ENCODE results near the gene KLHL18. TPM values are rescaled to one million over a fixed set of nuclear protein-coding genes. Genes with fewer than 3 reads are reported as not detected.

KLHL18 gene
- total and polyA plus RNA-seq, 2 experiments from 2014 or later: 19.4 to 37.0 TPM

- Histone ChIP-seq H3K79me2 (ENCODE audit: insufficient read depth) (peaks cover 90% of the 10 kb centered on the region), H2AFZ (no peak overlapping the region), H3K4me3 (no peak overlapping the region), H3K9ac (no peak overlapping the region), H3K9me3 (ENCODE audit: low read depth) (no peaks in the 10 kb centered on the region), H3K36me3 (ENCODE audit: low read depth) (no peaks in the 10 kb centered on the region), H3K4me1 (ENCODE audit: insufficient read depth) (no peaks in the 10 kb centered on the region), H3K4me2 (ENCODE audit: unreplicated experiment) (no peak overlapping the region), H3K27ac (no peak overlapping the region), H4K20me1 (ENCODE audit: insufficient read depth) (peaks cover 4% of the 10 kb centered on the region), H3K9me2 (ENCODE audit: insufficient read depth) (no peaks in the 10 kb centered on the region), H3K27me3 (replicated peaks; ENCODE audit: insufficient read depth) (no peaks in the 10 kb centered on the region), H3F3A (ENCODE audit: insufficient read depth) (no peaks in the 10 kb centered on the region)
- TF ChIP-seq EZH2 (IDR thresholded peaks at IDR 0.05; ENCODE audit: insufficient read depth, poor library complexity, severe bottlenecking) (no peak), EZH2phosphoT487 (IDR thresholded peaks at IDR 0.05; ENCODE audit: insufficient read depth, low read depth) (no peak)
- in situ Hi-C loops (cut with MboI): no loop called here
- DNase-seq: no peak
- WGBS, 2 experiments (ENCODE audit: low coverage in 1 of 2, low lambda C conversion rate in 2 of 2, missing lambda C conversion rate in 2 of 2): 95 to 98% methylated on average over 2 of the region's 2 CpGs
These were observed 14.0 kb downstream of the KLHL18 start for GRCh38 chr3:47296562-47297302.

DNA sequence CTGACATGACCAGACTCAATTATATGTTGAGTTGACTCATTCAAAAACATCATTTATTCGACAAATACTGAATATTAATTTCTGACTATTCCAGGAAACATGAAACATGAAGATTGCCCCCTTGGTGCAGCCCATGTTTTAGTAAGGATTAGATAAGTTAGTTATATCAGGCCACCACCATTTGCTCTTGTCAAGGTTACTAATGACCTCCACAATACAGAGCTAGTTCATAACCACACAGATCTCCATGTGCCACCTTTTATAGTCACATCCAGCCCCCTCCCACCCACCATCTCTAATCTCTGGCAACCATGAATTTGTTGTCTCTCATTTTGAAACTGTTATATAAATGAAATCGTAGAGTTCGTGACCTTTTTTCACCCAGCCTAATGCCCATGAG is 15.7 kb downstream of the KLHL18 start:
- Histone ChIP-seq H3K9ac (no peak overlapping the region), H3K9me2 (ENCODE audit: insufficient read depth) (no peaks in the 10 kb centered on the region), H4K20me1 (ENCODE audit: insufficient read depth) (peaks cover 2% of the 10 kb centered on the region), H2AFZ (no peak overlapping the region), H3K4me2 (ENCODE audit: unreplicated experiment) (no peak overlapping the region), H3K4me3 (no peak overlapping the region), H3K9me3 (ENCODE audit: low read depth) (no peaks in the 10 kb centered on the region), H3K79me2 (ENCODE audit: insufficient read depth) (peaks cover 90% of the 10 kb centered on the region), H3K36me3 (ENCODE audit: low read depth) (0 out of 2 replicates have a peak, but pooled peaks cover 7% of the 10 kb centered on the region), H3K4me1 (ENCODE audit: insufficient read depth) (no peaks in the 10 kb centered on the region), H3K27me3 (replicated peaks; ENCODE audit: insufficient read depth) (no peaks in the 10 kb centered on the region), H3F3A (ENCODE audit: insufficient read depth) (no peaks in the 10 kb centered on the region), H3K27ac (no peak overlapping the region)
- DNase-seq: no peak
- 99 to 100% methylated on average over 3 of the region's 3 CpGs for WGBS, 2 experiments (ENCODE audit: low coverage in 1 of 2, low lambda C conversion rate in 2 of 2, missing lambda C conversion rate in 2 of 2)
- in situ Hi-C loops (cut with MboI): no loop called here
- TF ChIP-seq EZH2phosphoT487 (IDR thresholded peaks at IDR 0.05; ENCODE audit: insufficient read depth, low read depth) (no peak), EZH2 (IDR thresholded peaks at IDR 0.05; ENCODE audit: insufficient read depth, poor library complexity, severe bottlenecking) (no peak)

DNA sequence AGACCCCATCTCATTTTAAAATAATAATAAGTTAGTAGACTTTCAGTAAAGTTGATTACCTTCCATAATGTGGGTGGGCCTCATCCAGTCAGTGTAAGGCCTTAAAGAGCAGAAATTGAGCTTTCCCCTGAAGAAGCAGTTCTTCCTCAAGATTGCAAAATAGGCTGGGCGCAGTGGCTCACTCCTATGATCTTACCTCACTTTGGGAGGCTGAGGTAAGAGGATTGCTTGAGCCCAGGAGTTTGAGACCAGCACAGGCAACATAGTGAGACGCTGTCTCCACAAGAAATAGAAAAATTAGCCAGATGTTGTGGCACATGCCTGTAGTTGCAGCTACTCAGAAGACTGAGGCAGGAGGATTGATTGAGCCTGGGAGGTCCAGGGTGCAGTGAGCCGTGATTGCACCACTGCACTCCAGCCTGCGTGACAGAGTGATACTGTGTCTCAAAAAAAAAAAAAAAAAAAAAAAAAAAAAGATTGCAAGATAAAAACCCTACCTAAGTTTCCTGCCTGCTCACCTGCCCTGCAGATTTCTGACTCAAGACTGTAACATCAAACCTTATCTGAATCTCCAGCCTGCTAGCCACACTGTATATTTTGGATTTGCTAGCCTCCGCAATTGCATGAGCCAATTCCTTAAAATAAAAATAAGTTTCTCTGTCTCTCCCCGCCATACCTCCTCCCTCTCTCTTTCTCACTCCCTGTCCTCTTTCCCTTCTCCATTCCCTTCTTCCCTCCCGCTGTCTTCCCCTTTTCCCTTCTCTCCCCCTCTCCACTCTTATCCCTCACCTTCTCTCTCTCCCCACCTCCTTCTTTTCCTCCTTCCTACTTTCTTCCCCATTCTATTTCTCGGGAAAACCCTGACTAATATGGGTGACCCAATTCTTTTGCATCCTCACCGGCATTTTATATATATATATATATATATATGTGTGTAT is 16.9 kb downstream of the KLHL18 start:
- Histone ChIP-seq H3K9me3 (ENCODE audit: low read depth) (no peaks in the 10 kb centered on the region), H3F3A (ENCODE audit: insufficient read depth) (no peaks in the 10 kb centered on the region), H3K36me3 (ENCODE audit: low read depth) (0 out of 2 replicates have a peak, but pooled peaks cover 7% of the 10 kb centered on the region), H4K20me1 (ENCODE audit: insufficient read depth) (no peaks in the 10 kb centered on the region; the same call in 1 of the 2 replicates), H3K9ac (no peak overlapping the region), H3K4me1 (ENCODE audit: insufficient read depth) (no peaks in the 10 kb centered on the region), H3K9me2 (ENCODE audit: insufficient read depth) (no peaks in the 10 kb centered on the region), H2AFZ (no peak overlapping the region), H3K27me3 (replicated peaks; ENCODE audit: insufficient read depth) (no peaks in the 10 kb centered on the region), H3K27ac (no peak overlapping the region), H3K79me2 (ENCODE audit: insufficient read depth) (peaks cover 90% of the 10 kb centered on the region), H3K4me2 (ENCODE audit: unreplicated experiment) (no peak overlapping the region), H3K4me3 (no peak overlapping the region)
- 88 to 96% methylated on average over 8 to 9 of the region's 9 CpGs for WGBS, 2 experiments (ENCODE audit: low coverage in 1 of 2, low lambda C conversion rate in 2 of 2, missing lambda C conversion rate in 2 of 2)
- no peak for TF ChIP-seq EZH2phosphoT487 (IDR thresholded peaks at IDR 0.05; ENCODE audit: insufficient read depth, low read depth)
- TF ChIP-seq EZH2 (IDR thresholded peaks at IDR 0.05; ENCODE audit: insufficient read depth, poor library complexity, severe bottlenecking): no peak
- in situ Hi-C loops (cut with MboI): no loop called here
- no peak for DNase-seq

DNA sequence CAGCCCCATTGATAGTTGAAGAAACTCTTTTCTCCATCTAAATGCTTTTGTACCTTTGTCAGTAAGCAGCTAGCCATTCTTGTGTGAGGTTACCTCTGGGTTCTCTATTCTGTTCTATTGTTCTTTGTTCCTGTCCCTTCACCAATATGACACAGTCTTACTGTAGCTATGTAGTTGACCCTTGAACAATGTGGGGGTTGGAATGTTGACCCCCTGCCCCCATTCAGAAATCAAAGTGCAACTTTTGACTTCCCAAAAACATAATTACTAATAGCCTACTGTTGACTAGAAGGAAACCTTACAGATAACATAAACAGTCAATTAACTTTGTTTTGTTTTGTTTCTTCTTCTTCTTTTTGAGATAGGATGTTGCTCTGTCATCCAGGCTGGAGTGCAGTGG is 18.7 kb downstream of the KLHL18 start:
- no peaks in the 10 kb centered on the region; the same call in 1 of the 2 replicates for H3F3A ChIP-seq (ENCODE audit: insufficient read depth)
- in situ Hi-C loops (cut with MboI): no loop called here
- no peaks in the 10 kb centered on the region; the same call in 1 of the 2 replicates for H4K20me1 ChIP-seq (ENCODE audit: insufficient read depth)
- H3K9me3 ChIP-seq (ENCODE audit: low read depth): no peaks in the 10 kb centered on the region
- peaks cover 90% of the 10 kb centered on the region for H3K79me2 ChIP-seq (ENCODE audit: insufficient read depth)
- H3K4me1 ChIP-seq (ENCODE audit: insufficient read depth): no peaks in the 10 kb centered on the region
- no peak overlapping the region for H3K4me3 ChIP-seq
- H3K27me3 ChIP-seq (replicated peaks; ENCODE audit: insufficient read depth): no peaks in the 10 kb centered on the region
- H2AFZ ChIP-seq: no peak overlapping the region
- 0 out of 2 replicates have a peak, but pooled peaks cover 7% of the 10 kb centered on the region for H3K36me3 ChIP-seq (ENCODE audit: low read depth)
- no peak overlapping the region for H3K4me2 ChIP-seq (ENCODE audit: unreplicated experiment)
- no peak for DNase-seq
- no peaks in the 10 kb centered on the region for H3K9me2 ChIP-seq (ENCODE audit: insufficient read depth)
- no peak for TF ChIP-seq EZH2 (IDR thresholded peaks at IDR 0.05; ENCODE audit: insufficient read depth, poor library complexity, severe bottlenecking)
- no peak for TF ChIP-seq EZH2phosphoT487 (IDR thresholded peaks at IDR 0.05; ENCODE audit: insufficient read depth, low read depth)
- H3K27ac ChIP-seq: no peak overlapping the region
- no peak overlapping the region for H3K9ac ChIP-seq
